A673 (cell line): ENCODE measurements around the gene SLC2A9. TPM values are rescaled to one million over a fixed set of nuclear protein-coding genes. Genes with fewer than 3 reads are reported as not detected.

Source experiments
- BruUV-seq: library from RNA; stranded (reverse); fragments of 400-500 nt; replicated peaks from 2 replicates; lab custom pipeline; 2021; lab: Mats Ljungman, UMichigan
- CTCF ChIA-PET: fragments of 300-600 bp; sonication (Branson Sonifier 250); formaldehyde crosslinking; loops from one replicate; lab custom pipeline; 2022; ENCODE audit warnings: antibody characterized with exemption; lab: Charles Lee
- POLR2A ChIA-PET: fragments of 300-600 bp; sonication (Branson Sonifier 250); formaldehyde crosslinking; loops from one replicate; lab custom pipeline; 2022; ENCODE audit warnings: antibody characterized with exemption; ENCODE audit not compliant: low non-redundant PET; lab: Charles Lee
- DNase-seq: peaks from one replicate; pipeline ENCODE4 v3.0.0-alpha.2; 2015; ENCODE audit warnings: low spot score
- H3K27ac ChIP-seq: fragments of 200-600 bp; sonication (generic); 2 replicates; pipeline ENCODE4 v1.5.1; 2016; ENCODE audit warnings: mixed run types, low read depth, mild to moderate bottlenecking, mixed read lengths, antibody characterized with exemption, low read length; ENCODE audit not compliant: poor library complexity, severe bottlenecking
- H3K27me3 ChIP-seq: fragments of 200-600 bp; sonication (generic); replicated peaks from 2 replicates; pipeline ENCODE4 v1.6.1; 2017; ENCODE audit warnings: mixed run types, low read depth, mild to moderate bottlenecking, mixed read lengths, antibody characterized with exemption, low read length; ENCODE audit not compliant: insufficient read depth, poor library complexity
- H3K36me3 ChIP-seq: fragments of 200-600 bp; sonication (generic); 2 replicates; pipeline ENCODE4 v1.6.1; 2016; ENCODE audit warnings: mixed run types, mild to moderate bottlenecking, mixed read lengths, antibody characterized with exemption, low read length; ENCODE audit not compliant: insufficient read depth, poor library complexity, severe bottlenecking
- H3K4me1 ChIP-seq: fragments of 200-600 bp; sonication (generic); 2 replicates; pipeline ENCODE4 v1.6.1; 2017; ENCODE audit warnings: mixed run types, mild to moderate bottlenecking, mixed read lengths, antibody characterized with exemption, low read length; ENCODE audit not compliant: insufficient read depth, poor library complexity, severe bottlenecking
- H3K4me3 ChIP-seq: fragments of 200-600 bp; sonication (generic); 2 replicates; pipeline ENCODE4 v1.5.1; 2016; ENCODE audit warnings: low read depth, mixed run types, mild to moderate bottlenecking, mixed read lengths, low read length; ENCODE audit not compliant: poor library complexity, severe bottlenecking
- H3K9me3 ChIP-seq: fragments of 200-600 bp; sonication (generic); 2 replicates; pipeline ENCODE4 v1.6.1; 2016; ENCODE audit warnings: mixed run types, low read depth, mild to moderate bottlenecking, mixed read lengths, antibody characterized with exemption, low read length; ENCODE audit not compliant: poor library complexity, severe bottlenecking
- EZH2 ChIP-seq: fragments of 200-600 bp; sonication (generic); IDR thresholded peaks from 2 replicates; pipeline ENCODE4 v1.6.1; 2017; ENCODE audit warnings: borderline replicate concordance, low read depth, mild to moderate bottlenecking, mixed read lengths, antibody characterized with exemption, low read length; ENCODE audit not compliant: poor library complexity, severe bottlenecking
- intact Hi-C: fragments of 100-400 bp; cut with micrococcal nuclease; formaldehyde crosslinking; loops from one replicate; pipeline ENCODE4 v1.10.0; 2022; ENCODE audit not compliant: unreplicated experiment
- total RNA-seq: library from RNA; stranded (reverse); gene quantifications from 2 replicates; pipeline ENCODE4 v1.2.3, GENCODE V29; 2021
- TF ChIP-seq, protein P1 (sequence below): fragments of 300-800, 200-600 bp; sonication (generic); conservative IDR thresholded peaks from 2 replicates; pipeline ENCODE4 v1.5.1; 2017; ENCODE audit warnings: low read depth, mild to moderate bottlenecking, antibody characterized with exemption, low read length, moderate library complexity, mixed read lengths

The SLC2A9 gene
- total RNA-seq, 1 experiment from 2014 or later: not detected

DNA sequence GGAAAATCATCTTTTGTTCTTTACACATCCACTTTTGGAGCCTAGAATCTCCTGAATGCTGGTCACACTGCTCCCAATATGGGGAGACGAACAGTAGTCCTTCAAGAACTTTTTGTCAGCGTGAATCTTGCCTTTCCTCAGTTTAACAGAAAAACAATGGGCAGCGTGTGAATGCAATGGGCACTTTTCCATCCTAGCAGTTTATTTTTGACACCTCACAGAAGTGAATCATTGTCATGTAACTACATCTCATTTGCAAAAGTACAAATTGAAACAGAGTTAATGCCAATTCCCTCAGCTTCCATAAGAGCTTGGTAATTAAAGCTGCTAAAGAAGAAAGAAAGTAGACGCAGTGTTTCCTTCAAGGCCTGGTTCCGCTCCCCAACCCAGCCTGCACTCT, 154.4 kb downstream of the SLC2A9 start:
- CTCF ChIA-PET: no interaction called here
- POLR2A ChIA-PET: no interaction called here
- no TSS peak for BruUV-seq
- intact Hi-C loops: no loop called here
- no peaks in the 10 kb centered on the region for H3K27me3 ChIP-seq
- H3K4me3 ChIP-seq: no peak overlapping the region
- TF ChIP-seq, protein P1, sequence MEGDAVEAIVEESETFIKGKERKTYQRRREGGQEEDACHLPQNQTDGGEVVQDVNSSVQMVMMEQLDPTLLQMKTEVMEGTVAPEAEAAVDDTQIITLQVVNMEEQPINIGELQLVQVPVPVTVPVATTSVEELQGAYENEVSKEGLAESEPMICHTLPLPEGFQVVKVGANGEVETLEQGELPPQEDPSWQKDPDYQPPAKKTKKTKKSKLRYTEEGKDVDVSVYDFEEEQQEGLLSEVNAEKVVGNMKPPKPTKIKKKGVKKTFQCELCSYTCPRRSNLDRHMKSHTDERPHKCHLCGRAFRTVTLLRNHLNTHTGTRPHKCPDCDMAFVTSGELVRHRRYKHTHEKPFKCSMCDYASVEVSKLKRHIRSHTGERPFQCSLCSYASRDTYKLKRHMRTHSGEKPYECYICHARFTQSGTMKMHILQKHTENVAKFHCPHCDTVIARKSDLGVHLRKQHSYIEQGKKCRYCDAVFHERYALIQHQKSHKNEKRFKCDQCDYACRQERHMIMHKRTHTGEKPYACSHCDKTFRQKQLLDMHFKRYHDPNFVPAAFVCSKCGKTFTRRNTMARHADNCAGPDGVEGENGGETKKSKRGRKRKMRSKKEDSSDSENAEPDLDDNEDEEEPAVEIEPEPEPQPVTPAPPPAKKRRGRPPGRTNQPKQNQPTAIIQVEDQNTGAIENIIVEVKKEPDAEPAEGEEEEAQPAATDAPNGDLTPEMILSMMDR: no peak
- no peak for TF ChIP-seq EZH2
- no peaks in the 10 kb centered on the region for H3K36me3 ChIP-seq
- DNase-seq: no peak
- no peaks in the 10 kb centered on the region for H3K4me1 ChIP-seq
- no peaks in the 10 kb centered on the region for H3K9me3 ChIP-seq
- H3K27ac ChIP-seq: no peak overlapping the region

DNA sequence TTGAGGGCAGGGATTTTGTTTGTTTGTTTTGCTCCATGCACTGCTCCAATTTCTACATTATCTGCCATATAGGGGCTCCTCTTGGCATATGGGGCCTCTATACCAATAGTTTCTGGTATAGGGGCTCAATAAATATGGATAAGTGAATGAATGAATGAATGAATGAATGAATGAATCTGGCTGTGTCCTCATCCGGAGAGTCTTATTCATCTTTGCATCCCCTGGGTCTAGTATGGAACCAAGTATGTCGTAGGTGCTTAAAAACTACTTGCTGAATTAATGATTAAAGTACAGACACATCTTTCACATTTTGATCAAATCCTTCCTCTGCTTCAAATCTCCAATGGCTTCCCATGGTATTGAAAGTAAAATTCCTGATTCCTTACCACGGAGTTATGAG, 159.7 kb downstream of the SLC2A9 start:
- no peak overlapping the region for H3K4me3 ChIP-seq
- ChIA-PET POLR2A (no interaction called here), CTCF (no interaction called here)
- no peaks in the 10 kb centered on the region for H3K36me3 ChIP-seq
- H3K9me3 ChIP-seq: no peaks in the 10 kb centered on the region
- DNase-seq: no peak
- no peaks in the 10 kb centered on the region for H3K4me1 ChIP-seq
- BruUV-seq: no TSS peak
- no peaks in the 10 kb centered on the region for H3K27me3 ChIP-seq
- TF ChIP-seq, protein P1: no peak
- TF ChIP-seq EZH2: no peak
- H3K27ac ChIP-seq: no peak overlapping the region
- intact Hi-C loops: no loop called here

DNA sequence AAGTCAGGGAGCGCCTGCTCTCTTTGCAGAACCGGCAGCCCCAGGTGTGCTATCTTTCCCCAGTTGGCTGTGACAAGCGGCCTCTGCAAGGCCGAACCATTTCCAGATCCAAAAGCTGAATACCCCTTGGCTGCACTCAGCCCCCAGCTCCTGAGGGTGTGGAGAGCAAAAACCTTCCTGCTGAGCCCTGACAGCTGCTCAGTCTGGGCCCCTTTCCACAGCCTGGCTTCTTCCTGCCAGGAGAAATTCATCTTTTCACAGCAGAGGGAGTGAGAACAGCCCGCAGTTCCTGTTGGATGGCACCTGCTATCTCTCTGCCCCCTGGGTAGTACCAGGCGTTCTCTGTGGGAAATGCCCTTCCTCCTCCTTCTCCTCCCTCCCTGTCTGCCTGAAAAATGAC, 161.5 kb downstream of the SLC2A9 start:
- Histone ChIP-seq H3K9me3 (no peaks in the 10 kb centered on the region), H3K4me1 (no peaks in the 10 kb centered on the region), H3K27ac (no peak overlapping the region), H3K36me3 (no peaks in the 10 kb centered on the region), H3K4me3 (no peak overlapping the region), H3K27me3 (no peaks in the 10 kb centered on the region)
- no peak for TF ChIP-seq EZH2
- TF ChIP-seq, protein P1: no peak
- intact Hi-C loops: no loop called here
- ChIA-PET CTCF (no interaction called here), POLR2A (no interaction called here)
- BruUV-seq: no TSS peak
- DNase-seq: no peak
